A549 (cell line): ENCODE results near the gene PCNX4. TPM values are rescaled to one million over a fixed set of nuclear protein-coding genes. Genes with fewer than 3 reads are reported as not detected.
"Not testable (repeated sequence)": the region's sequence is repeated elsewhere in the genome, so short reads cannot be mapped to it uniquely, and the experiment has no call there.

Source experiments
- ATAC-seq, 2 experiments: fragments of 200-7000 bp in 1 of 2; fragments of >200 bp in 1 of 2; cut with Nextera tagmentation in 1 of 2; cut with Tn5 transposase in 1 of 2; 3 replicates each; pipeline versions ENCODE4 v1.8.0 to v1.9.1; 2018 to 2020; ENCODE audit warnings: mild to moderate bottlenecking in 1 of 2, moderate library complexity in 1 of 2
- CTCF ChIA-PET: fragments of 300-600 bp; sonication (Branson Sonifier 250); formaldehyde crosslinking; extraction: SDS; loops from one replicate; lab custom pipeline; 2021; ENCODE audit warnings: antibody characterized with exemption, inconsistent platforms; lab: Yijun Ruan, JAX
- POLR2A ChIA-PET: fragments of 350-600 bp; formaldehyde crosslinking; extraction: SDS; loops from one replicate; lab custom pipeline; 2021; ENCODE audit warnings: antibody characterized with exemption, inconsistent platforms; lab: Yijun Ruan, JAX
- DNase-seq, 2 experiments: peaks; one replicate each; pipeline versions ENCODE4 v3.0.0 to v3.0.0-alpha.2; 2011 to 2016; ENCODE audit warnings: low read depth in 1 of 2, low spot score in 1 of 2
- FAIRE-seq: peaks from 2 replicates; lab custom pipeline; 2011; peaks lifted over from hg19 to GRCh38; lab: Jason Lieb, UNC
- H3K27ac ChIP-seq, 2 experiments: fragments of >200 bp; sonication (Bioruptor Twin); formaldehyde crosslinking; 3 replicates each; pipeline ENCODE4 v1.5.1; 2016 to 2017
- H3K4me1 ChIP-seq: fragments of >200 bp; sonication (Bioruptor Twin); formaldehyde crosslinking; 3 replicates; pipeline ENCODE4 v1.6.1; 2016
- H3K4me2 ChIP-seq: fragments of >200 bp; sonication (Bioruptor Twin); formaldehyde crosslinking; 3 replicates; pipeline ENCODE4 v1.6.1; 2016
- H3K4me3 ChIP-seq: fragments of >200 bp; sonication (Bioruptor Twin); formaldehyde crosslinking; 3 replicates; pipeline ENCODE4 v1.5.1; 2016
- H3K9me3 ChIP-seq: fragments of >200 bp; sonication (Bioruptor Twin); formaldehyde crosslinking; 3 replicates; pipeline ENCODE4 v1.6.1; 2016
- BHLHE40 ChIP-seq: IDR thresholded peaks from 2 replicates; pipeline ENCODE4 v1.6.1; 2012; ENCODE audit warnings: low read depth, low read length, inconsistent platforms
- CBX8 ChIP-seq: fragments of 200-600 bp; sonication (generic); IDR thresholded peaks from 2 replicates; pipeline ENCODE4 v1.6.1; 2016
- CHD2 ChIP-seq: fragments of 150-350 bp; IDR thresholded peaks from 2 replicates; pipeline ENCODE4 v1.6.1; 2014; ENCODE audit warnings: low read length; ENCODE audit not compliant: partially characterized antibody
- CHD4 ChIP-seq: fragments of 200-600 bp; sonication (generic); IDR thresholded peaks from 2 replicates; pipeline ENCODE4 v1.6.1; 2016; ENCODE audit warnings: antibody characterized with exemption, mild to moderate bottlenecking, borderline replicate concordance
- ELK1 ChIP-seq: fragments of 150-350 bp; IDR thresholded peaks from 2 replicates; pipeline ENCODE4 v1.6.1; 2014; ENCODE audit warnings: low read depth, mild to moderate bottlenecking, low read length
- ESRRA ChIP-seq: fragments of 150-350 bp; IDR thresholded peaks from 2 replicates; pipeline ENCODE4 v1.6.1; 2014; ENCODE audit warnings: mild to moderate bottlenecking, low read length, borderline replicate concordance
- FOSB ChIP-seq: fragments of 250-450 bp; sonication (Bioruptor Pico); IDR thresholded peaks from 2 replicates; pipeline ENCODE4 v1.5.0; 2020; ENCODE audit warnings: mild to moderate bottlenecking, moderate library complexity
- FOXS1 ChIP-seq: fragments of 250-450 bp; sonication (Bioruptor Pico); IDR thresholded peaks from 2 replicates; pipeline ENCODE4 v1.5.0; 2020; ENCODE audit warnings: mild to moderate bottlenecking, moderate library complexity
- GATA3 ChIP-seq: IDR thresholded peaks from 2 replicates; pipeline ENCODE4 v1.6.1; 2012; ENCODE audit warnings: borderline replicate concordance
- HES2 ChIP-seq: fragments of >200 bp; sonication (Bioruptor Twin); formaldehyde crosslinking; IDR thresholded peaks from 2 replicates; pipeline ENCODE4 v1.6.1; 2016
- JUN ChIP-seq, 2 experiments: fragments of >200 bp; sonication (Bioruptor Twin); formaldehyde crosslinking; IDR thresholded peaks; 2 replicates in 1 of 2; 3 replicates in 1 of 2; pipeline ENCODE4 v1.6.1; 2016 to 2017
- JUNB ChIP-seq: fragments of >200 bp; sonication (Bioruptor Twin); formaldehyde crosslinking; IDR thresholded peaks from 2 replicates; pipeline ENCODE4 v1.6.1; 2016
- KDM1A ChIP-seq: fragments of 200-600 bp; sonication (generic); IDR thresholded peaks from 2 replicates; pipeline ENCODE4 v1.6.1; 2016; ENCODE audit warnings: low read depth, mild to moderate bottlenecking
- MAZ ChIP-seq: fragments of 150-350 bp; IDR thresholded peaks from 2 replicates; pipeline ENCODE4 v1.6.1; 2014; ENCODE audit warnings: antibody characterized with exemption, low read depth, low read length, borderline replicate concordance
- RNF2 ChIP-seq: fragments of 200-600 bp; sonication (generic); IDR thresholded peaks from 2 replicates; pipeline ENCODE4 v1.6.1; 2016; ENCODE audit warnings: low read depth, mild to moderate bottlenecking, antibody characterized with exemption, moderate library complexity, borderline replicate concordance
- SMC3 ChIP-seq: fragments of >200 bp; sonication (Bioruptor Twin); formaldehyde crosslinking; IDR thresholded peaks from 3 replicates; pipeline ENCODE4 v1.6.1; 2018; ENCODE audit warnings: inconsistent platforms
- ZC3H11A ChIP-seq: fragments of 450-650 bp; IDR thresholded peaks from 2 replicates; pipeline ENCODE4 v1.6.1; 2014; ENCODE audit warnings: antibody characterized with exemption, mild to moderate bottlenecking
- ZSCAN20 ChIP-seq: fragments of 250-450 bp; sonication (Bioruptor Pico); IDR thresholded peaks from 2 replicates; pipeline ENCODE4 v1.8.0; 2022; ENCODE audit warnings: mild to moderate bottlenecking, moderate library complexity
- WGBS: methylation state at CpG from one replicate; pipeline ENCODE4 v1.1.6; 2017; ENCODE audit errors: missing lambda C conversion rate; 5-methylcytosine and 5-hydroxymethylcytosine counted together
- polyA plus RNA-seq, 4 experiments: library from polyadenylated mRNA; depleted of rRNA in 3 of 4; stranded (reverse); fragments of >200 nt; fragmentation: RNase III in 1 of 4; extraction: RNeasy Plus Mini Kit Qiagen cat#74134 plus additional on column Dnase treatment in 1 of 4; gene quantifications; 2 replicates in 3 of 4; 3 replicates in 1 of 4; pipeline ENCODE4 v1.2.3, GENCODE V29; 2011 to 2017
- TF ChIP-seq, protein P1 (sequence below): IDR thresholded peaks from 2 replicates; pipeline ENCODE4 v1.6.1; 2012
- TF ChIP-seq, protein P2 (sequence below): fragments of >200 bp; sonication (Bioruptor Twin); formaldehyde crosslinking; IDR thresholded peaks from 3 replicates; pipeline ENCODE4 v1.5.1; 2016
- TF ChIP-seq, protein P3 (sequence below): fragments of 250-450 bp; sonication (Bioruptor Pico); IDR thresholded peaks from 2 replicates; pipeline ENCODE4 v1.5.0; 2021; ENCODE audit warnings: mild to moderate bottlenecking, moderate library complexity, borderline replicate concordance

Gene PCNX4
- polyA plus RNA-seq, 2 of the 4 experiments (the other 2 are of a cell fraction): 24.2 to 51.0 TPM

DNA sequence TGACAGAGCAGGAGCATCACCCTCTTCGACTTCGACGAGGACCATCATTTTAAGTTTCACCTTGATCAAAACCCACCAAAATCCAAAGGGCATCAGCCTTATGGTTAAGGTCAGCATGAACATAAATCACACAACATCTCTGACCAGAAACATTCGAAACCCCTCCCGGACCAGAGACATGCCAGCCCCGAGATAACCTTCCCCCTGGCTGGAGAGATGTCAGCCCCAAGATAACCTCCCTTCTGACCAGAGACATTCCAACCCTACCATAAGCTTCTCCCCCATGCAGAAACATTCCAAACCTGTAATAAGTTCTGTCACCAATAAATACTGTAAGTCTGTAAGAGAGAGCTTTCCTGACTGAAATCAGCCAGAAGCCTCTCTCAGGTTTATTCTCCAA, 6.3 kb downstream of the PCNX4 start:
- H3K4me2 ChIP-seq: no peak overlapping the region
- no peak overlapping the region for H3K4me3 ChIP-seq
- FAIRE-seq: no peak
- ATAC-seq: no peak
- POLR2A ChIA-PET: no interaction called here
- no peaks in the 10 kb centered on the region for H3K9me3 ChIP-seq
- WGBS: 93% methylated on average over 6 of the region's 6 CpGs
- CTCF ChIA-PET: interaction anchor here (1.8 kb wide), 1 partner anchor 68 kb away, joined by 6 read pairs; the partner anchor contains the start of gene DHRS7
- TF ChIP-seq JUNB (no peak), CBX8 (no peak), FOXS1 (CRISPR knock-in tag) (no peak), KDM1A (no peak), HES2 (no peak), MAZ (no peak), ZSCAN20 (CRISPR knock-in tag) (no peak), BHLHE40 (no peak), GATA3 (no peak), JUN (IDR thresholded peaks at IDR 0.05) (no peak), ESRRA (no peak)
- TF ChIP-seq, protein P1, sequence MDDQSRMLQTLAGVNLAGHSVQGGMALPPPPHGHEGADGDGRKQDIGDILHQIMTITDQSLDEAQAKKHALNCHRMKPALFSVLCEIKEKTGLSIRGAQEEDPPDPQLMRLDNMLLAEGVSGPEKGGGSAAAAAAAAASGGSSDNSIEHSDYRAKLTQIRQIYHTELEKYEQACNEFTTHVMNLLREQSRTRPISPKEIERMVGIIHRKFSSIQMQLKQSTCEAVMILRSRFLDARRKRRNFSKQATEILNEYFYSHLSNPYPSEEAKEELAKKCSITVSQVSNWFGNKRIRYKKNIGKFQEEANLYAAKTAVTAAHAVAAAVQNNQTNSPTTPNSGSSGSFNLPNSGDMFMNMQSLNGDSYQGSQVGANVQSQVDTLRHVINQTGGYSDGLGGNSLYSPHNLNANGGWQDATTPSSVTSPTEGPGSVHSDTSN: no peak
- TF ChIP-seq, protein P2, sequence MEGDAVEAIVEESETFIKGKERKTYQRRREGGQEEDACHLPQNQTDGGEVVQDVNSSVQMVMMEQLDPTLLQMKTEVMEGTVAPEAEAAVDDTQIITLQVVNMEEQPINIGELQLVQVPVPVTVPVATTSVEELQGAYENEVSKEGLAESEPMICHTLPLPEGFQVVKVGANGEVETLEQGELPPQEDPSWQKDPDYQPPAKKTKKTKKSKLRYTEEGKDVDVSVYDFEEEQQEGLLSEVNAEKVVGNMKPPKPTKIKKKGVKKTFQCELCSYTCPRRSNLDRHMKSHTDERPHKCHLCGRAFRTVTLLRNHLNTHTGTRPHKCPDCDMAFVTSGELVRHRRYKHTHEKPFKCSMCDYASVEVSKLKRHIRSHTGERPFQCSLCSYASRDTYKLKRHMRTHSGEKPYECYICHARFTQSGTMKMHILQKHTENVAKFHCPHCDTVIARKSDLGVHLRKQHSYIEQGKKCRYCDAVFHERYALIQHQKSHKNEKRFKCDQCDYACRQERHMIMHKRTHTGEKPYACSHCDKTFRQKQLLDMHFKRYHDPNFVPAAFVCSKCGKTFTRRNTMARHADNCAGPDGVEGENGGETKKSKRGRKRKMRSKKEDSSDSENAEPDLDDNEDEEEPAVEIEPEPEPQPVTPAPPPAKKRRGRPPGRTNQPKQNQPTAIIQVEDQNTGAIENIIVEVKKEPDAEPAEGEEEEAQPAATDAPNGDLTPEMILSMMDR: no peak
- TF ChIP-seq, all 56 proteins: peak for 0
- H3K27ac ChIP-seq: no peak overlapping the region
- peaks cover 27% of the 10 kb centered on the region for H3K4me1 ChIP-seq
- no peak for DNase-seq

DNA sequence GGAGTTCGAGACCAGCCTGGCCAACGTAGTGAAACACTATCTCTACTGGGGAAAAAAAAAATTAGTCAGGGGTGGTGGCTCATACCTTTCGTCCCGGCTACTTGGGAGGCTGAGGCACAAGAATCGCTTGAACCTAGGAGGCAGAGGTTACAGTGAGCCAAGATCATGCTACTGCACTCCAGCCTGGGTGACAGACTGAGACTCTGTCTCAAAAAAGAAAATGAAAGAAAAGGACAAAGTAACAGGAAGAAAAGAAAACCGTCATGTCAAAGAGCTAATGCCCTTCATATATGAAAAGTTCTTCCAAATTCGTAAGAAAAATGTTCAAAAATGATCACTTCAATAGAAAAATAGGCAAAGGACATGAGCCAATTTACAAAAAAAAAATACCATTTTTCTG, 8.1 kb downstream of the PCNX4 start:
- FAIRE-seq, ATAC-seq, POLR2A ChIA-PET, DNase-seq, H3K27ac ChIP-seq, H3K9me3 ChIP-seq, H3K4me2 ChIP-seq, H3K4me3 ChIP-seq: not testable (repeated sequence)
- WGBS: 93% methylated on average over 7 of the region's 7 CpGs
- CTCF ChIA-PET: interaction anchor here (0.6 to 1.2 kb wide), 2 partner anchors 135 to 943 kb away, joined by 3 read pairs; no protein-coding TSS in a partner anchor
- peaks cover 12% of the 10 kb centered on the region; the same call in 2 of the 3 replicates for H3K4me1 ChIP-seq

- Histone ChIP-seq H3K4me3 (no peak overlapping the region), H3K27ac (no peak overlapping the region), H3K4me1 (no peaks in the 10 kb centered on the region), H3K9me3 (no peaks in the 10 kb centered on the region), H3K4me2 (no peak overlapping the region)
- FAIRE-seq (no peak), DNase-seq (no peak), ATAC-seq (no peak)
- 85% methylated on average over 1 of the region's 1 CpG for WGBS
- ChIA-PET POLR2A (no interaction called here), CTCF (interaction anchor here (1.6 kb wide), 1 partner anchor 37 kb away, joined by 6 read pairs; no protein-coding TSS in a partner anchor)
- TF ChIP-seq CBX8: no peak
- TF ChIP-seq ELK1: no peak
- TF ChIP-seq CHD2: no peak
- no peak for TF ChIP-seq ESRRA
- TF ChIP-seq CHD4: no peak
- TF ChIP-seq ZC3H11A: no peak
- TF ChIP-seq, protein P3, sequence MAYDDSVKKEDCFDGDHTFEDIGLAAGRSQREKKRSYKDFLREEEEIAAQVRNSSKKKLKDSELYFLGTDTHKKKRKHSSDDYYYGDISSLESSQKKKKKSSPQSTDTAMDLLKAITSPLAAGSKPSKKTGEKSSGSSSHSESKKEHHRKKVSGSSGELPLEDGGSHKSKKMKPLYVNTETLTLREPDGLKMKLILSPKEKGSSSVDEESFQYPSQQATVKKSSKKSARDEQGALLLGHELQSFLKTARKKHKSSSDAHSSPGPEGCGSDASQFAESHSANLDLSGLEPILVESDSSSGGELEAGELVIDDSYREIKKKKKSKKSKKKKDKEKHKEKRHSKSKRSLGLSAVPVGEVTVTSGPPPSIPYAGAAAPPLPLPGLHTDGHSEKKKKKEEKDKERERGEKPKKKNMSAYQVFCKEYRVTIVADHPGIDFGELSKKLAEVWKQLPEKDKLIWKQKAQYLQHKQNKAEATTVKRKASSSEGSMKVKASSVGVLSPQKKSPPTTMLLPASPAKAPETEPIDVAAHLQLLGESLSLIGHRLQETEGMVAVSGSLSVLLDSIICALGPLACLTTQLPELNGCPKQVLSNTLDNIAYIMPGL (CRISPR knock-in tag): no peak
- TF ChIP-seq ZSCAN20 (CRISPR knock-in tag): no peak
- TF ChIP-seq, protein P1: no peak
- no peak for TF ChIP-seq HES2
- no peak for TF ChIP-seq RNF2
- TF ChIP-seq FOSB (CRISPR knock-in tag): no peak
- no peak for TF ChIP-seq SMC3
- TF ChIP-seq JUNB: no peak
These were observed 10.1 kb downstream of the PCNX4 start for GRCh38 chr14:60101786-60102185.
